Parathyroid adenoma (tissue), 2 donors: ENCODE results near the gene SARDH.

ENCODE experiments used
- H2AFZ ChIP-seq: fragments of 300-600 bp; sonication (generic); one replicate; pipeline ENCODE4 v1.7.0; 2017; ENCODE audit warnings: antibody characterized with exemption, mild to moderate bottlenecking
- H3K27ac ChIP-seq: fragments of 300-600 bp; sonication (generic); one replicate; pipeline ENCODE4 v1.7.0; 2017
- H3K27me3 ChIP-seq: fragments of 300-600 bp; sonication (generic); one replicate; pipeline ENCODE4 v1.7.0; 2017; ENCODE audit warnings: low read length; ENCODE audit not compliant: control insufficient read depth, insufficient read depth
- H3K36me3 ChIP-seq: fragments of 300-600 bp; sonication (generic); one replicate; pipeline ENCODE4 v1.7.0; 2017; ENCODE audit warnings: low read length; ENCODE audit not compliant: control insufficient read depth, insufficient read depth
- H3K4me1 ChIP-seq: fragments of 300-600 bp; sonication (generic); one replicate; pipeline ENCODE4 v1.7.0; 2017; ENCODE audit warnings: control low read depth
- H3K4me2 ChIP-seq: fragments of 300-600 bp; sonication (generic); one replicate; pipeline ENCODE4 v1.7.0; 2017; ENCODE audit warnings: low read length
- H3K4me3 ChIP-seq: fragments of 300-600 bp; sonication (generic); one replicate; pipeline ENCODE4 v1.7.0; 2017; ENCODE audit warnings: low read depth, low read length
- H3K79me2 ChIP-seq: fragments of 300-600 bp; sonication (generic); one replicate; pipeline ENCODE4 v1.7.0; 2017; ENCODE audit warnings: control low read depth
- H3K9ac ChIP-seq: fragments of 300-600 bp; sonication (generic); one replicate; pipeline ENCODE4 v1.7.0; 2017; ENCODE audit warnings: mild to moderate bottlenecking
- H3K9me3 ChIP-seq: fragments of 300-600 bp; sonication (generic); one replicate; pipeline ENCODE4 v1.7.0; 2017; ENCODE audit warnings: low read length; ENCODE audit not compliant: control insufficient read depth
- CTCF ChIP-seq: fragments of 300-600 bp; sonication (generic); IDR thresholded peaks from one replicate; pipeline ENCODE4 v1.7.0; 2017; ENCODE audit warnings: antibody characterized with exemption, mild to moderate bottlenecking
- donor health status: primary hyperparathyroidism.

SARDH gene

DNA sequence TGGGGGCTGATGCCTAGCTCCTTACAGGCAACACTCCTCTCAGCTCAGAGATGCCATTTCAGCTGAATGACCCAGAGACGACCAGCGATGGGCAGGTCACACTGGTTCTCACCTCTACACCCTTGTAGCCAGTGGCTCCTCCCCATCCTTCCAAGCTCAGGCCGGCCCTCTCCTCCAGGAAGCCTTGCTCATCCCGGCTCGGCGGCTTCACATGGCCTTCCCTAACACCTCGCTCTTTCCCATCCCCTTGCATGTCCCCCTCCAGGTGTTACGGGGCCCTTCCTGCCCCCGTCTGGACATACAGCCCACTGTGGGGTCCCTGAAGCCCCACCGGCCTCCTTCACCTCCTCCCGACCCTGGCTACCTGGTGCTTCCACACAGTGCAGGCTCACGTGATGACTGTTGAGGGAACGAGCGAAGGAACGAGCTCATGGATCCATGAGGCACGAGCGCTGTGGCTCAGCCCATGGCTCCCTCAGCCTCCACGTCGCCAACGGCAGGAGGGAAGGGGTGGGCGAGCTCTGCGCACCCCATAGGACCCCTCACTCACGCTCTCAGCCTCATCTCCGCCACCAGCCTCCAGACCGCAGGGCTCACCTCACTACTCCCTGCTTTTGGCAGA, 45.7 kb downstream of the SARDH start:
- Histone ChIP-seq H3K27me3 (no peaks in the 10 kb centered on the region), H3K4me3 (no peak overlapping the region), H3K9ac (no peak overlapping the region), H3K4me1 (no peaks in the 10 kb centered on the region), H3K4me2 (no peak overlapping the region), H3K27ac (no peak overlapping the region), H3K36me3 (no peaks in the 10 kb centered on the region), H3K79me2 (no peaks in the 10 kb centered on the region), H3K9me3 (no peaks in the 10 kb centered on the region), H2AFZ (no peak overlapping the region)
- no peak for TF ChIP-seq CTCF

DNA sequence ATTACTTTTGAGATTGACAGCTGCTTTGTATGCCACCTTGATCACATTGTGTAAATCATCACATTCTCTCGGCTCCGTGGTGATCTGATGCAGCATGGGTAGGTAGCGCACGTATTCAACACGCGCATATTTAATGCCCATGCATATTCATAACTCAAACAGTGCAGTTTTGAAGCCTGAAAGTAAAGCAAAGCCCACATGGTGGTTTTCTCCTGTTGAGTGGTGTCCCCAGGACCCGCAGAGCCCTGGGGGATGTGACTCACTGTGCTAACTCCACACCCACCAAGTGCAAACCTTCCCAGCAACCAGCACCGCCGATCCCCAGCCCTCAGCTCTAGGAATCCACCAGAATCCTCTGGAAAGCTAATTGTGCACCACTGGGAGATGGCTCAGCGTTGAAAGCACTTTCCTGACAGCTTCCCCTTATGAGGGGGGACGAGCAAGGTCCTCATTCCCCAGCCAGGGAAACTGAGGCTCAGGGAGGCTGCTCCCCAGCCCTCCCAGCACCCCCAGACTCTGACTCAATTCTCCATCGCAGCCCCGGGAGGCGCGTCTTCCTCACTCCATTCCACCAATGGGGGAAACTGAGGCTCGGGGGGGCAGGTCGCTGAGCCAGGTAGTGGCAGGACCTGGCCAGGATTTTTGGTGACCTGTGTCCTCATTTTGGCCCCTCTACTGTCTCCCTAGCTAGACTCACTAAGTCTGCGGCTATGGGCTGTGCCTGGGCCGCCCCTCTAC, 46.4 kb downstream of the SARDH start:
- Histone ChIP-seq H3K27ac (no peak overlapping the region), H3K36me3 (no peaks in the 10 kb centered on the region), H3K27me3 (no peaks in the 10 kb centered on the region), H3K9me3 (no peaks in the 10 kb centered on the region), H3K79me2 (no peaks in the 10 kb centered on the region), H2AFZ (no peak overlapping the region), H3K4me2 (no peak overlapping the region), H3K9ac (no peak overlapping the region), H3K4me3 (no peak overlapping the region), H3K4me1 (no peaks in the 10 kb centered on the region)
- no peak for TF ChIP-seq CTCF

DNA sequence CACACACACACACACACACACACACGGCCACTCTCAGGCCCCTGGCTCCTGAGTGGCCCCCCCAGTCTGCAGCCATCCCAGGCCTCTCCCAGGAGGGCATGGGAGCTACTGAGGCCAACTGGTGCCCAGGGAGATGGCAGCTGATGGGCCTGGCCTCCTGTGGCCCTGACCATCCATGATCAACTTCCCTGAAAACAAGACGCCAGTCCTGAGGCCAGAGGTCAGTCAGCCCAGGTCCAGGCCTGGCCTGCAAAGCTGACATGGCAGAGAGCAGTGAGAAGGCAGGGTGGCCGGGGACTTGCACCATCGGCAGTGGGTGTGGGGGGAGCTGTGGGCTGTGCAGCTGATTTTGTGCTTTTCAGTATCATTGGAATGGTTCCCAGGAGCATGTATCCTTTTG, 47.0 kb downstream of the SARDH start:
- Histone ChIP-seq H3K4me2 (no peak overlapping the region), H3K4me3 (no peak overlapping the region), H3K4me1 (no peaks in the 10 kb centered on the region), H2AFZ (no peak overlapping the region), H3K9me3 (no peaks in the 10 kb centered on the region), H3K36me3 (no peaks in the 10 kb centered on the region), H3K79me2 (no peaks in the 10 kb centered on the region), H3K27ac (no peak overlapping the region), H3K27me3 (no peaks in the 10 kb centered on the region), H3K9ac (no peak overlapping the region)
- no peak for TF ChIP-seq CTCF

DNA sequence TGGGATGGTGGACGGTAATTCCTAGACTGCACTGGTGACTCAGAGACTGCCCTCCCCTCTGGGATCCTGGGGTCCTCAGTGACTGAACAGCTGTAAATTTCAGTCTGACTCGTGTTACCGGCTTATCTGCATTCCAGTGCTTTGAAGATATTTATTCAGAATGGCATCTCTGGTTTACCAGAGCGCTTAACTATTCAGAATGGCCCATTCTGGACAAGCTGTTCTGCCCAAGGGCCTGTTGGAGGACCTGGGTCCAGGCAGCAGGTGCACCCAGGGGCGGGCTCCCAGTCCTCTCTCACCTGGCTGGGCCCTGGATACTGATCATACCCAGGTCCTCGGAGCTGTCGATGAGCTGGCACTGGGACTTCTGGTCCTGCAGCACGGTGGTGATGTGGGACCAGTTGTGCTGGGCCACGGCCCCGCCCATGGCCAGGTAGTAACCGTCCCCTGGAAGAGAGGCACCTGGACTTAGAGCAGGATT, 48.0 kb downstream of the SARDH start:
- Histone ChIP-seq H3K4me1 (no peaks in the 10 kb centered on the region), H3K4me3 (no peak overlapping the region), H3K79me2 (no peaks in the 10 kb centered on the region), H3K36me3 (no peaks in the 10 kb centered on the region), H3K9me3 (no peaks in the 10 kb centered on the region), H2AFZ (no peak overlapping the region), H3K27ac (no peak overlapping the region), H3K9ac (no peak overlapping the region), H3K27me3 (no peaks in the 10 kb centered on the region), H3K4me2 (no peak overlapping the region)
- no peak for TF ChIP-seq CTCF
